Lower leg skin (tissue), 3 donors: ENCODE results near the gene SFSWAP.

Experiments used
- CTCF ChIP-seq, 3 donors: fragments of 450-650 bp; IDR thresholded peaks; one replicate each; pipeline ENCODE4 v1.5.1; 2016; ENCODE audit warnings: antibody characterized with exemption in 3 of 3, mild to moderate bottlenecking in 3 of 3, moderate library complexity in 2 of 3
- POLR2A ChIP-seq, 2 donors: fragments of 450-650 bp; IDR thresholded peaks; one replicate each; pipeline ENCODE4 v1.6.1; 2016 to 2017; ENCODE audit warnings: antibody characterized with exemption in 2 of 2, mild to moderate bottlenecking in 1 of 2, moderate library complexity in 1 of 2

GRCh38 chr12:131733874-131734273, 23.0 kb downstream of the SFSWAP start:
- TF ChIP-seq CTCF (IDR thresholded peaks at IDR 0.05), result no peak
- no peak for TF ChIP-seq POLR2A (IDR thresholded peaks at IDR 0.05)
